SK-N-SH (cell line): ENCODE data around the gene MANF.

Experiments used
- CTCF ChIP-seq: fragments of 200-600 bp; sonication (generic); IDR thresholded peaks from 2 replicates; pipeline ENCODE4 v1.6.1; 2017; ENCODE audit warnings: antibody characterized with exemption, mild to moderate bottlenecking, moderate library complexity
- EZH2phosphoT487 ChIP-seq: fragments of 200-600 bp; sonication (generic); IDR thresholded peaks from 2 replicates; pipeline ENCODE4 v1.6.1; 2017; ENCODE audit warnings: low read depth, mixed run types, mild to moderate bottlenecking, antibody characterized with exemption, moderate library complexity, borderline replicate concordance
- GABPA ChIP-seq: IDR thresholded peaks from 2 replicates; pipeline ENCODE4 v1.4.0; 2012; ENCODE audit warnings: low read depth, mild to moderate bottlenecking
- MAX ChIP-seq: IDR thresholded peaks from 2 replicates; pipeline ENCODE4 v1.4.0; 2012; ENCODE audit warnings: low read depth
- POLR2AphosphoS5 ChIP-seq: IDR thresholded peaks from 2 replicates; pipeline ENCODE4 v1.6.1; 2012; ENCODE audit warnings: low read depth, low read length
- RAD21 ChIP-seq: IDR thresholded peaks from 2 replicates; pipeline ENCODE4 v1.6.1; 2012; ENCODE audit warnings: mild to moderate bottlenecking, low read length
- RFX5 ChIP-seq: IDR thresholded peaks from 2 replicates; pipeline ENCODE4 v1.6.1; 2012; ENCODE audit warnings: mild to moderate bottlenecking, improper control_type of control experiment, low read length
- SIN3A ChIP-seq: IDR thresholded peaks from 2 replicates; pipeline ENCODE4 v1.6.1; 2012; ENCODE audit warnings: low read depth, mild to moderate bottlenecking, low read length, moderate library complexity, borderline replicate concordance
- SMC3 ChIP-seq: IDR thresholded peaks from 2 replicates; pipeline ENCODE4 v1.6.1; 2012; ENCODE audit warnings: low read depth, low read length, improper control_type of control experiment
- TAF1 ChIP-seq: IDR thresholded peaks from 2 replicates; pipeline ENCODE4 v1.6.1; 2012; ENCODE audit warnings: low read depth, mild to moderate bottlenecking, low read length, moderate library complexity, borderline replicate concordance
- TCF12 ChIP-seq: IDR thresholded peaks from 2 replicates; pipeline ENCODE4 v1.4.0; 2012
- ZBTB33 ChIP-seq: IDR thresholded peaks from 2 replicates; pipeline ENCODE4 v1.4.0; 2012; ENCODE audit warnings: low read depth, borderline replicate concordance

GRCh38 chr3:51375571-51375970 is 9.5 kb upstream of the MANF start:
- TF ChIP-seq RAD21 (no peak), RFX5 (no peak), MAX (no peak), POLR2AphosphoS5 (no peak), CTCF (no peak), TCF12 (no peak), ZBTB33 (no peak), GABPA (no peak), EZH2phosphoT487 (no peak), SIN3A (no peak), TAF1 (no peak), SMC3 (no peak)
